GM10248 (cell line): ENCODE measurements around the gene PSTPIP1.

Experiments used
- CTCF ChIA-PET: fragments of 300-600 bp; sonication (Branson Sonifier 250); formaldehyde crosslinking; extraction: SDS; loops from one replicate; lab custom pipeline; 2021; ENCODE audit warnings: antibody characterized with exemption; lab: Yijun Ruan, JAX
- POLR2A ChIA-PET: fragments of 350-650 bp; sonication (Branson Sonifier 250); formaldehyde crosslinking; extraction: SDS; loops from one replicate; lab custom pipeline; 2020; ENCODE audit warnings: antibody characterized with exemption; lab: Yijun Ruan, JAX
- DNase-seq: peaks from one replicate; pipeline ENCODE4 v3.0.0; 2012; ENCODE audit errors: extremely low spot score
- CTCF ChIP-seq: IDR thresholded peaks from 2 replicates; pipeline ENCODE4 v1.5.1; 2012; ENCODE audit warnings: mild to moderate bottlenecking, low read depth; ENCODE audit errors: extremely low read depth, missing control alignments, control extremely low read depth

Gene PSTPIP1

GRCh38 chr15:76982756-76983155, 12.2 kb upstream of the PSTPIP1 start:
- DNase-seq, result no peak
- ChIA-PET POLR2A (interaction anchor here (0.6 kb wide), 1 partner anchor 646 kb away, joined by 5 read pairs; the partner anchor contains the start of gene ISL2), CTCF (interaction anchor here (0.9 to 4.4 kb wide), 6 partner anchors 9 to 52 kb away, joined by 3 to 21 read pairs (median 4); no protein-coding TSS in a partner anchor)

GRCh38 chr15:76983590-76984375, 11.1 kb upstream of the PSTPIP1 start:
- DNase-seq, result no peak
- ChIA-PET CTCF (interaction anchor here (1.0 to 4.4 kb wide), 5 partner anchors 10 to 51 kb away, joined by 3 to 21 read pairs (median 4); no protein-coding TSS in a partner anchor), POLR2A (no interaction called here)
- TF ChIP-seq CTCF, result no peak

More at GRCh38 chr15:76982756-76983155, 12.2 kb upstream of the PSTPIP1 start:
- TF ChIP-seq CTCF, result no peak

GRCh38 chr15:76986743-76987142, 8.2 kb upstream of the PSTPIP1 start:
- DNase-seq, result no peak
- ChIA-PET POLR2A (no interaction called here), CTCF (interaction anchor here (1.0 to 3.0 kb wide), 5 partner anchors 8 to 52 kb away, joined by 3 to 13 read pairs (median 4); partner anchors contain the start of gene PSTPIP1)
- no peak for TF ChIP-seq CTCF

- no peak for TF ChIP-seq CTCF
- ChIA-PET POLR2A (interaction anchor here (0.7 kb wide), 1 partner anchor 13 kb away, joined by 5 read pairs; no protein-coding TSS in a partner anchor), CTCF (interaction anchor here (1.2 to 3.0 kb wide), 3 partner anchors 11 to 14 kb away, joined by 4 to 13 read pairs (median 4); no protein-coding TSS in a partner anchor)
- DNase-seq, result no peak
Observed at GRCh38 chr15:76987276-76987675, 7.7 kb upstream of the PSTPIP1 start.

- POLR2A ChIA-PET, result interaction anchor here (0.7 kb wide), 1 partner anchor 14 kb away, joined by 5 read pairs; no protein-coding TSS in a partner anchor
- TF ChIP-seq CTCF, result no peak
- DNase-seq, result peak; percentile 84
- CTCF ChIA-PET, result interaction anchor here (1.0 to 3.0 kb wide), 8 partner anchors 10 to 555 kb away, joined by 3 to 13 read pairs (median 4); no protein-coding TSS in a partner anchor
Observed at GRCh38 chr15:76987896-76988860, 6.7 kb upstream of the PSTPIP1 start.
